Measurements from ENCODE around the gene CGREF1. TPM values are rescaled to one million over a fixed set of nuclear protein-coding genes. Genes with fewer than 3 reads are reported as not detected.
A peak's percentile ranks its signal among the peaks of the same experiment; 100 is the strongest.

The CGREF1 gene
- total RNA-seq, 1 donor from 2014 or later, result 1.3 TPM

DNA sequence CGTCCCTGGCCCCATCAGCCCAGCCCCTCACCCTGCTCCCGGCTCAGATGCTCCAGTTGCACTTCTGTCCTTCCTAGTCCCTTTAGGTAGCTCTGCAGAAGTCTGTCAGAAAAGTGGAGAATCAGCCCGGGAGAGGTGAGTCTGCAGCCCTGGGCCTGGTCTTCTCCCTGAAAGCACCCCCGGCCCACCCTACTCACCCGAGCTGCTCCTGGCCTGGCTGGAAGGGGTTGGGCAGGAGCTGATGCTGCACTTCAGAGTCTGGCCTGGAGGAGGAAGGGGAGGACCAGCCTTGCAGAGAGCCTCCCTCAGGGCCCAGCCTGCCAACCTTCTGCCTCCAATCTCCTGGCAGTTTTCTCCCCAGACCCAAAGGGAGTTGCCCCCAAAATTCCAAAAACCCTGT is 16.6 kb downstream of the CGREF1 start:
- Mint-ChIP-seq H3K27ac (ENCODE audit: unreplicated experiment) (no peak overlapping the region), H3K4me3 (ENCODE audit: unreplicated experiment) (no peak overlapping the region), H3K9me3 (ENCODE audit: unreplicated experiment) (peaks cover 5% of the 10 kb centered on the region), H3K27me3 (ENCODE audit: unreplicated experiment) (peaks cover 4% of the 10 kb centered on the region), H3K4me1 (ENCODE audit: low read depth, unreplicated experiment) (peaks cover 3% of the 10 kb centered on the region), H3K36me3 (ENCODE audit: unreplicated experiment) (no peaks in the 10 kb centered on the region)
- TF ChIP-seq CTCF (IDR thresholded peaks at IDR 0.05; ENCODE audit: partially characterized antibody, unreplicated experiment), result no peak
- DNase-seq, result no peak

DNA sequence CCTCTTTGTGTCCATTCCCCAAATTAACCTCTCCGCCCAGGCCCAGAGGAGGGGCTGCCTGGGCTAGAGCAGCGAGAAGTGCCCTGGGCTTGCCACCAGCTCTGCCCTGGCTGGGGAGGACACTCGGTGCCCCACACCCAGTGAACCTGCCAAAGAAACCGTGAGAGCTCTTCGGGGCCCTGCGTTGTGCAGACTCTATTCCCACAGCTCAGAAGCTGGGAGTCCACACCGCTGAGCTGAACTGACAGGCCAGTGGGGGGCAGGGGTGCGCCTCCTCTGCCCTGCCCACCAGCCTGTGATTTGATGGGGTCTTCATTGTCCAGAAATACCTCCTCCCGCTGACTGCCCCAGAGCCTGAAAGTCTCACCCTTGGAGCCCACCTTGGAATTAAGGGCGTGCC is 18.9 kb downstream of the CGREF1 start:
- TF ChIP-seq CTCF (IDR thresholded peaks at IDR 0.05; ENCODE audit: partially characterized antibody, unreplicated experiment), result no peak
- H3K36me3 Mint-ChIP-seq (ENCODE audit: unreplicated experiment), result no peaks in the 10 kb centered on the region
- no peak overlapping the region for H3K4me3 Mint-ChIP-seq (ENCODE audit: unreplicated experiment)
- H3K27ac Mint-ChIP-seq (ENCODE audit: unreplicated experiment), result no peak overlapping the region
- H3K4me1 Mint-ChIP-seq (ENCODE audit: low read depth, unreplicated experiment), result peaks cover 3% of the 10 kb centered on the region
- no peak for DNase-seq
- H3K27me3 Mint-ChIP-seq (ENCODE audit: unreplicated experiment), result peaks cover 4% of the 10 kb centered on the region
- H3K9me3 Mint-ChIP-seq (ENCODE audit: unreplicated experiment), result peaks cover 5% of the 10 kb centered on the region

DNA sequence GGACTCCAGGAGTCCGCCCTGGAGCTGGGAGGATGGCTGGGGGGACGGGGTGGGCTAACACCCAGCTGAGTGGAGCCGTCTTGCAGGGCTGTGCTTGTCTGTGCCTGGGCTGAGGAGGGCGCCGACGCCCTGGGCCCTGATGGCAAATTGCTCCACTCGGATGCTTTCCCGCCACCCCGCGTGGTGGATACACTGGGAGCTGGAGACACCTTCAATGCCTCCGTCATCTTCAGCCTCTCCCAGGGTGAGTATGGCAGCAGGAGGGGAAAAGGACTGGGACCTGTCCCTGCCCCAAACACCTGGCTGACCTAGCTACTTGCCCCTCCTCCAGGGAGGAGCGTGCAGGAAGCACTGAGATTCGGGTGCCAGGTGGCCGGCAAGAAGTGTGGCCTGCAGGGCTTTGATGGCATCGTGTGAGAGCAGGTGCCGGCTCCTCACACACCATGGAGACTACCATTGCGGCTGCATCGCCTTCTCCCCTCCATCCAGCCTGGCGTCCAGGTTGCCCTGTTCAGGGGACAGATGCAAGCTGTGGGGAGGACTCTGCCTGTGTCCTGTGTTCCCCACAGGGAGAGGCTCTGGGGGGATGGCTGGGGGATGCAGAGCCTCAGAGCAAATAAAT is 19.5 kb downstream of the CGREF1 start:
- Mint-ChIP-seq H3K36me3 (ENCODE audit: unreplicated experiment) (no peaks in the 10 kb centered on the region), H3K9me3 (ENCODE audit: unreplicated experiment) (peaks cover 5% of the 10 kb centered on the region), H3K27ac (ENCODE audit: unreplicated experiment) (no peak overlapping the region), H3K27me3 (ENCODE audit: unreplicated experiment) (peaks cover 6% of the 10 kb centered on the region), H3K4me3 (ENCODE audit: unreplicated experiment) (no peak overlapping the region), H3K4me1 (ENCODE audit: low read depth, unreplicated experiment) (peaks cover 3% of the 10 kb centered on the region)
- no peak for TF ChIP-seq CTCF (IDR thresholded peaks at IDR 0.05; ENCODE audit: partially characterized antibody, unreplicated experiment)
- DNase-seq, result no peak

DNA sequence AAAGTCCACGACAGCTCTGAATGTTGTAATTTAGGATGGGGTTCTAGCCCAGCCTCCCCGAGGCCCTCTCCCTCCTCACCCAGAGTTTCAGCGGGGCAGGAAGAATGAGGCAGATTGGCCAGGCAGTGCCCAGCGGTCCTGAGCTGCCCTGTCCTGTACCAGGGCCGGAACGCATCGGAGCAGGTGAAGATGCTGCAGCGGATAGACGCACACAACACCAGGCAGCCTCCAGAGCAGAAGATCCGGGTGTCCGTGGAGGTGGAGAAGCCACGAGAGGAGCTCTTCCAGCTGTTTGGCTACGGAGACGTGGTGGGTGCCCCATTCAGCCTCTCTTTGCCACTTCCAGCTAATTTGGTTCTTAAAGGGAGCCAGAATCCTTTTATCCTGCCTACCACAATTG is 21.6 kb downstream of the CGREF1 start:
- no peaks in the 10 kb centered on the region for H3K36me3 Mint-ChIP-seq (ENCODE audit: unreplicated experiment)
- H3K4me3 Mint-ChIP-seq (ENCODE audit: unreplicated experiment), result no peak overlapping the region
- TF ChIP-seq CTCF (IDR thresholded peaks at IDR 0.05; ENCODE audit: partially characterized antibody, unreplicated experiment), result no peak
- H3K27me3 Mint-ChIP-seq (ENCODE audit: unreplicated experiment), result peaks cover 6% of the 10 kb centered on the region
- H3K4me1 Mint-ChIP-seq (ENCODE audit: low read depth, unreplicated experiment), result peaks cover 3% of the 10 kb centered on the region
- H3K27ac Mint-ChIP-seq (ENCODE audit: unreplicated experiment), result peak overlapping the region; percentile 43
- H3K9me3 Mint-ChIP-seq (ENCODE audit: unreplicated experiment), result peaks cover 5% of the 10 kb centered on the region
- DNase-seq, result no peak

DNA sequence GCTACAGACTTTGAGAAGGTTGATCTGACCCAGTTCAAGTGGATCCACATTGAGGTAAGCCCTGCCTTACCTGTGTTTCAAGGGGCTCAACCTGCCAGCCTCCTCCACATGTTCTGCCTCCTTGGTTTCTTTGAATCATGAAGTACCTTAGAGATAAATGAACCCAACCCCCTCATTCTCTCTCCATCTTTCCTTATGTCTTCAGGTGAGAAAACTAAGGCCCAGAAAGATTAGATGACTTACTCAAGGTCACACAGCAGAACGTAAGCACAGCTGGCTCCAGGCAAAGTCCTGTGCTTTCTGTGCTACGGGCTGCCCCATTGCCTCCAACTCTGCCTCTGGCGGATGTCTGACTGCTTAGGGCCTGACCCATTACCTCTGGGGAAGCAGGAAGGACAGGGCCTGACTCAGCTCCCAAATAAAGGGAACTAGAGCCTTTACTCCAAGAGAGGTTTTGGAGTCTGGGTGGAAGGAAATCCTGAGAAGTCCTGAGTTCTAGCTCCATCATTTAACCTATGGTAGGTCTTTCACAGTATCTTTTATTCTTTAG is 22.1 kb downstream of the CGREF1 start:
- Mint-ChIP-seq H3K36me3 (ENCODE audit: unreplicated experiment) (no peaks in the 10 kb centered on the region), H3K9me3 (ENCODE audit: unreplicated experiment) (peaks cover 5% of the 10 kb centered on the region), H3K27me3 (ENCODE audit: unreplicated experiment) (peaks cover 6% of the 10 kb centered on the region), H3K4me1 (ENCODE audit: low read depth, unreplicated experiment) (peaks cover 6% of the 10 kb centered on the region), H3K27ac (ENCODE audit: unreplicated experiment) (no peak overlapping the region), H3K4me3 (ENCODE audit: unreplicated experiment) (peak overlapping the region; percentile 75)
- DNase-seq, result no peak
- no peak for TF ChIP-seq CTCF (IDR thresholded peaks at IDR 0.05; ENCODE audit: partially characterized antibody, unreplicated experiment)
